Activated CD4-positive, alpha-beta T cell treated with anti-CD3 and anti-CD28 coated beads, Interleukin-2, amount 50 U/mL, for 1 hour (primary cell): ENCODE measurements around the gene TRIM44.
"Not testable (repeated sequence)": the region's sequence is repeated elsewhere in the genome, so short reads cannot be mapped to it uniquely, and the experiment has no call there.

Experiments used
- DNase-seq: peaks from one replicate; pipeline ENCODE4 v3.0.0-alpha.2; 2020

TRIM44 gene

GRCh38 chr11:35761899-35762298, 99.3 kb downstream of the TRIM44 start:
- DNase-seq: no peak

- DNase-seq: no peak
Measured at GRCh38 chr11:35763301-35763700, 100.7 kb downstream of the TRIM44 start.

GRCh38 chr11:35763765-35764164, 101.2 kb downstream of the TRIM44 start:
- DNase-seq: no peak

- no peak for DNase-seq
Measured at GRCh38 chr11:35764417-35764816, 101.8 kb downstream of the TRIM44 start.

- no peak for DNase-seq
Measured at GRCh38 chr11:35765211-35765610, 102.6 kb downstream of the TRIM44 start.

GRCh38 chr11:35766651-35767050, 104.1 kb downstream of the TRIM44 start:
- no peak for DNase-seq

- not testable (repeated sequence) for DNase-seq
Measured at GRCh38 chr11:35770425-35770824, 107.8 kb downstream of the TRIM44 start.

GRCh38 chr11:35771722-35772121, 109.1 kb downstream of the TRIM44 start:
- DNase-seq: no peak

GRCh38 chr11:35777241-35777640, 114.7 kb downstream of the TRIM44 start:
- DNase-seq: not testable (repeated sequence)

- not testable (repeated sequence) for DNase-seq
Measured at GRCh38 chr11:35778943-35779342, 116.4 kb downstream of the TRIM44 start.

- no peak for DNase-seq
Measured at GRCh38 chr11:35779409-35779808, 116.8 kb downstream of the TRIM44 start.

GRCh38 chr11:35780951-35781860, 118.6 kb downstream of the TRIM44 start:
- DNase-seq: no peak

GRCh38 chr11:35781861-35782470, 119.4 kb downstream of the TRIM44 start:
- no peak for DNase-seq

GRCh38 chr11:35783809-35784208, 121.2 kb downstream of the TRIM44 start:
- no peak for DNase-seq

- DNase-seq: no peak
Measured at GRCh38 chr11:35784699-35785098, 122.1 kb downstream of the TRIM44 start.

- DNase-seq: no peak
Measured at GRCh38 chr11:35785287-35786167, 123.0 kb downstream of the TRIM44 start.

GRCh38 chr11:35786188-35786587, 123.6 kb downstream of the TRIM44 start:
- DNase-seq: no peak

GRCh38 chr11:35787013-35787504, 124.5 kb downstream of the TRIM44 start:
- DNase-seq: no peak

GRCh38 chr11:35787626-35788025, 125.1 kb downstream of the TRIM44 start:
- no peak for DNase-seq

- DNase-seq: no peak
Measured at GRCh38 chr11:35791088-35791958, 128.7 kb downstream of the TRIM44 start.

GRCh38 chr11:35792148-35792845, 129.7 kb downstream of the TRIM44 start:
- no peak for DNase-seq

GRCh38 chr11:35792846-35793192, 130.2 kb downstream of the TRIM44 start:
- no peak for DNase-seq
